ENCODE data around the gene SLC5A11. TPM values are rescaled to one million over a fixed set of nuclear protein-coding genes. Genes with fewer than 3 reads are reported as not detected.

SLC5A11 gene
- total RNA-seq, 4 donors from 2014 or later, result 0.33 to 0.66 TPM; not detected in 2

GRCh38 chr16:24854607-24855171, 8.9 kb downstream of the SLC5A11 start:
- no peak for TF ChIP-seq CTCF (IDR thresholded peaks at IDR 0.05; ENCODE audit: low read depth)

GRCh38 chr16:24855678-24856077, 9.9 kb downstream of the SLC5A11 start:
- no peak for TF ChIP-seq CTCF (IDR thresholded peaks at IDR 0.05; ENCODE audit: low read depth)

- no peak for TF ChIP-seq CTCF (IDR thresholded peaks at IDR 0.05; ENCODE audit: low read depth)
Observed at GRCh38 chr16:24858219-24859041, 12.7 kb downstream of the SLC5A11 start.

- TF ChIP-seq CTCF (IDR thresholded peaks at IDR 0.05; ENCODE audit: low read depth), result no peak
Observed at GRCh38 chr16:24861461-24861860, 15.7 kb downstream of the SLC5A11 start.

- TF ChIP-seq CTCF (IDR thresholded peaks at IDR 0.05; ENCODE audit: low read depth), result no peak
Observed at GRCh38 chr16:24863582-24864437, 18.0 kb downstream of the SLC5A11 start.

- TF ChIP-seq CTCF (IDR thresholded peaks at IDR 0.05; ENCODE audit: low read depth), result no peak
Observed at GRCh38 chr16:24869033-24869432, 23.3 kb downstream of the SLC5A11 start.

- no peak for TF ChIP-seq CTCF (IDR thresholded peaks at IDR 0.05; ENCODE audit: low read depth)
Observed at GRCh38 chr16:24871891-24872290, 26.1 kb downstream of the SLC5A11 start.
